ENCODE measurements around the gene LRPPRC. TPM values are rescaled to one million over a fixed set of nuclear protein-coding genes. Genes with fewer than 3 reads are reported as not detected.
A peak's percentile ranks its signal among the peaks of the same experiment; 100 is the strongest.
"Not testable (repeated sequence)": the region's sequence is repeated elsewhere in the genome, so short reads cannot be mapped to it uniquely, and the experiment has no call there.

Gene LRPPRC
- total RNA-seq, result 10 to 100 TPM; 42.7 to 51.4 TPM
- 10 to 100 TPM; 10.3 to 22.0 TPM for polyA plus RNA-seq
- long read RNA-seq, donor 1, partial matches to known transcripts, result 18 of 28 reads
- long read RNA-seq, donor 1, other reads (novel, unspliced or antisense), result 8 of 28 reads
- long read RNA-seq, donor 2, full-length matches to known transcripts, result 5 of 15 reads
- long read RNA-seq, donor 2, partial matches to known transcripts, result 4 of 15 reads
- long read RNA-seq, donor 2, other reads (novel, unspliced or antisense), result 6 of 15 reads

- H3K9me3 ChIP-seq (ENCODE audit: control insufficient read depth, low read length), result no peaks in the 10 kb centered on the region
- peaks cover 0 to 3% of the 10 kb centered on the region in 2 donors for H3K4me1 ChIP-seq (ENCODE audit: control insufficient read depth in 1 of 2, insufficient read depth in 2 of 2, low read length in 2 of 2)
- intact Hi-C loops (cut with DNase I), result no loop called here
- H3K27me3 ChIP-seq (ENCODE audit: control insufficient read depth in 1 of 2, insufficient read depth in 2 of 2, low read length in 1 of 2), result no peaks in the 10 kb centered on the region
- peak within 1 kb of the TSS; percentile 49 to 77 for H3K27ac ChIP-seq (ENCODE audit: low read depth in 1 of 2, low read length in 2 of 2)
- H3K4me3 ChIP-seq (ENCODE audit: low read length in 2 of 2), result peak within 1 kb of the TSS; percentile 86 to 99
- ATAC-seq (ENCODE audit: low FRiP score), result peak; percentile 99
- H3K36me3 ChIP-seq (ENCODE audit: control insufficient read depth in 1 of 2, insufficient read depth in 2 of 2, low read length in 1 of 2), result peaks cover 0 to 2% of the 10 kb centered on the region in 2 donors
- DNase-seq, result peak; percentile 94 to 96
- 0 to 1% methylated on average over 59 to 64 of the region's 64 CpGs for WGBS, 2 donors
These were observed at the start of gene LRPPRC for GRCh38 chr2:43995733-43996533. Gene LRPPRC (minus strand): TSS chr2:43995989. CDS start chr2:43995947, 42 bp downstream.

- Histone ChIP-seq H3K4me3 (ENCODE audit: low read length in 2 of 2) (no peak overlapping the region), H3K27me3 (ENCODE audit: control insufficient read depth in 1 of 2, insufficient read depth in 2 of 2, low read length in 1 of 2) (no peaks in the 10 kb centered on the region), H3K4me1 (ENCODE audit: control insufficient read depth in 1 of 2, insufficient read depth in 2 of 2, low read length in 2 of 2) (no peaks in the 10 kb centered on the region), H3K27ac (ENCODE audit: low read depth in 1 of 2, low read length in 2 of 2) (no peak overlapping the region), H3K9me3 (ENCODE audit: control insufficient read depth, low read length) (no peaks in the 10 kb centered on the region), H3K36me3 (ENCODE audit: control insufficient read depth in 1 of 2, insufficient read depth in 2 of 2, low read length in 1 of 2) (no peaks in the 10 kb centered on the region)
- WGBS, 2 donors, result 70 to 74% methylated on average over 3 of the region's 3 CpGs
- no peak for ATAC-seq (ENCODE audit: low FRiP score)
- DNase-seq, result no peak
- intact Hi-C loops (cut with DNase I), result loop anchor here in 1 of 2 donors (2.0 kb wide), 1 partner anchor 912 kb away; no protein-coding TSS in a partner anchor
These were observed 49.3 kb upstream of the LRPPRC start for GRCh38 chr2:44045061-44045460.

- H3K27ac ChIP-seq (ENCODE audit: low read depth in 1 of 2, low read length in 2 of 2), result no peak overlapping the region
- intact Hi-C loops (cut with DNase I), result loop anchor here (2.0 to 5.0 kb wide), 3 partner anchors 433 to 913 kb away; no protein-coding TSS in a partner anchor
- WGBS, 2 donors, result 1 to 2% methylated on average over 10 of the region's 10 CpGs
- H3K27me3 ChIP-seq (ENCODE audit: control insufficient read depth in 1 of 2, insufficient read depth in 2 of 2, low read length in 1 of 2), result no peaks in the 10 kb centered on the region
- ATAC-seq (ENCODE audit: low FRiP score) (peak; percentile 94), DNase-seq (peak; percentile 91 to 95)
- no peaks in the 10 kb centered on the region for H3K36me3 ChIP-seq (ENCODE audit: control insufficient read depth in 1 of 2, insufficient read depth in 2 of 2, low read length in 1 of 2)
- H3K4me1 ChIP-seq (ENCODE audit: control insufficient read depth in 1 of 2, insufficient read depth in 2 of 2, low read length in 2 of 2), result no peaks in the 10 kb centered on the region
- no peak overlapping the region for H3K4me3 ChIP-seq (ENCODE audit: low read length in 2 of 2)
- H3K9me3 ChIP-seq (ENCODE audit: control insufficient read depth, low read length), result no peaks in the 10 kb centered on the region
These were observed 48.5 kb upstream of the LRPPRC start for GRCh38 chr2:44044281-44044720.

GRCh38 chr2:44040365-44040764, 44.6 kb upstream of the LRPPRC start:
- Histone ChIP-seq H3K36me3 (ENCODE audit: control insufficient read depth in 1 of 2, insufficient read depth in 2 of 2, low read length in 1 of 2) (no peaks in the 10 kb centered on the region), H3K27ac (ENCODE audit: low read depth in 1 of 2, low read length in 2 of 2) (no peak overlapping the region), H3K4me3 (ENCODE audit: low read length in 2 of 2) (no peak overlapping the region), H3K9me3 (ENCODE audit: control insufficient read depth, low read length) (no peaks in the 10 kb centered on the region), H3K27me3 (ENCODE audit: control insufficient read depth in 1 of 2, insufficient read depth in 2 of 2, low read length in 1 of 2) (no peaks in the 10 kb centered on the region), H3K4me1 (ENCODE audit: control insufficient read depth in 1 of 2, insufficient read depth in 2 of 2, low read length in 2 of 2) (no peaks in the 10 kb centered on the region)
- intact Hi-C loops (cut with DNase I), result loop anchor here (5.0 kb wide), 2 partner anchors 437 to 917 kb away; no protein-coding TSS in a partner anchor
- WGBS, 2 donors, result 83 to 84% methylated on average over 3 of the region's 3 CpGs
- no peak for DNase-seq
- no peak for ATAC-seq (ENCODE audit: low FRiP score)

- WGBS, 2 donors, result 61 to 66% methylated on average over 6 of the region's 6 CpGs
- DNase-seq, result no peak
- Histone ChIP-seq H3K4me1 (ENCODE audit: control insufficient read depth in 1 of 2, insufficient read depth in 2 of 2, low read length in 2 of 2) (no peaks in the 10 kb centered on the region), H3K27me3 (ENCODE audit: control insufficient read depth in 1 of 2, insufficient read depth in 2 of 2, low read length in 1 of 2) (peaks cover 0 to 2% of the 10 kb centered on the region in 2 donors), H3K36me3 (ENCODE audit: control insufficient read depth in 1 of 2, insufficient read depth in 2 of 2, low read length in 1 of 2) (no peaks in the 10 kb centered on the region), H3K27ac (ENCODE audit: low read depth in 1 of 2, low read length in 2 of 2) (no peak overlapping the region), H3K9me3 (ENCODE audit: control insufficient read depth, low read length) (no peaks in the 10 kb centered on the region), H3K4me3 (ENCODE audit: low read length in 2 of 2) (no peak overlapping the region)
- ATAC-seq (ENCODE audit: low FRiP score), result no peak
- intact Hi-C loops (cut with DNase I), result no loop called here
These were observed 42.5 kb upstream of the LRPPRC start for GRCh38 chr2:44038277-44038676.

GRCh38 chr2:44037221-44037620, 41.4 kb upstream of the LRPPRC start:
- intact Hi-C loops (cut with DNase I), result no loop called here

GRCh38 chr2:44033947-44034346, 38.2 kb upstream of the LRPPRC start:
- H3K36me3 ChIP-seq (ENCODE audit: control insufficient read depth in 1 of 2, insufficient read depth in 2 of 2, low read length in 1 of 2), result no peaks in the 10 kb centered on the region
- peaks cover 0 to 2% of the 10 kb centered on the region in 2 donors for H3K27me3 ChIP-seq (ENCODE audit: control insufficient read depth in 1 of 2, insufficient read depth in 2 of 2, low read length in 1 of 2)
- H3K4me3 ChIP-seq (ENCODE audit: low read length in 2 of 2), result no peak overlapping the region
- H3K4me1 ChIP-seq (ENCODE audit: control insufficient read depth in 1 of 2, insufficient read depth in 2 of 2, low read length in 2 of 2), result no peaks in the 10 kb centered on the region
- ATAC-seq (ENCODE audit: low FRiP score) (no peak), DNase-seq (no peak)
- intact Hi-C loops (cut with DNase I), result no loop called here
- H3K9me3 ChIP-seq (ENCODE audit: control insufficient read depth, low read length), result no peaks in the 10 kb centered on the region
- H3K27ac ChIP-seq (ENCODE audit: low read depth in 1 of 2, low read length in 2 of 2), result no peak overlapping the region

More at GRCh38 chr2:44037221-44037620, 41.4 kb upstream of the LRPPRC start:
- H3K36me3 ChIP-seq (ENCODE audit: control insufficient read depth in 1 of 2, insufficient read depth in 2 of 2, low read length in 1 of 2), result no peaks in the 10 kb centered on the region
- peaks cover 0 to 2% of the 10 kb centered on the region in 2 donors for H3K27me3 ChIP-seq (ENCODE audit: control insufficient read depth in 1 of 2, insufficient read depth in 2 of 2, low read length in 1 of 2)
- DNase-seq (no peak), ATAC-seq (ENCODE audit: low FRiP score) (no peak)
- H3K9me3 ChIP-seq (ENCODE audit: control insufficient read depth, low read length), result no peaks in the 10 kb centered on the region
- WGBS, 2 donors, result 61 to 65% methylated on average over 2 of the region's 2 CpGs
- no peak overlapping the region for H3K27ac ChIP-seq (ENCODE audit: low read depth in 1 of 2, low read length in 2 of 2)
- H3K4me3 ChIP-seq (ENCODE audit: low read length in 2 of 2), result no peak overlapping the region
- no peaks in the 10 kb centered on the region for H3K4me1 ChIP-seq (ENCODE audit: control insufficient read depth in 1 of 2, insufficient read depth in 2 of 2, low read length in 2 of 2)

- H3K9me3 ChIP-seq (ENCODE audit: control insufficient read depth, low read length); H3K36me3 ChIP-seq (ENCODE audit: control insufficient read depth in 1 of 2, insufficient read depth in 2 of 2, low read length in 1 of 2); H3K27ac ChIP-seq (ENCODE audit: low read depth in 1 of 2, low read length in 2 of 2); H3K4me3 ChIP-seq (ENCODE audit: low read length in 2 of 2); H3K27me3 ChIP-seq (ENCODE audit: control insufficient read depth in 1 of 2, insufficient read depth in 2 of 2, low read length in 1 of 2); H3K4me1 ChIP-seq (ENCODE audit: control insufficient read depth in 1 of 2, insufficient read depth in 2 of 2, low read length in 2 of 2); ATAC-seq (ENCODE audit: low FRiP score); DNase-seq; intact Hi-C loops (cut with DNase I): not testable (repeated sequence)
- WGBS, 2 donors, result 76 to 85% methylated on average over 4 of the region's 4 CpGs
These were observed 31.3 kb upstream of the LRPPRC start for GRCh38 chr2:44027076-44027475.
